ENCODE measurements around the gene ALKBH6.

DNA sequence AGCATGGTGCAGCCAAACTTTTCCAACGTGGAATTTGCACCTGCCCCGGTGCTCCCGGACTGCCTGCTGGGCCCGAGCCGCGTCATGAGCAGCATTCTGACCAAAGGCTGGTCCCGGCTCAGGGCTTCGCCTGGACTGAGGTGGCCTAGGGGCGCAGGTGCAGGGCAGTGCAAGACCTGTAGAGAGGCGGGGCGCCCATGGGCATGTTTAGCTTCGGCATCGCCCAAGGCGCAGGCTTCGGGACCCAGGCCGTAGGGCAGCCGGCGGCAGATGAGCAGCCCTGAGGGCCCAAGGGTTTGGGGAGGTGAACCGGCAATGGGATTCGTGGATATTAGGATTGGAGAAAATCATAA is 54.1 kb downstream of the ALKBH6 start:
- TF ChIP-seq, protein P1, sequence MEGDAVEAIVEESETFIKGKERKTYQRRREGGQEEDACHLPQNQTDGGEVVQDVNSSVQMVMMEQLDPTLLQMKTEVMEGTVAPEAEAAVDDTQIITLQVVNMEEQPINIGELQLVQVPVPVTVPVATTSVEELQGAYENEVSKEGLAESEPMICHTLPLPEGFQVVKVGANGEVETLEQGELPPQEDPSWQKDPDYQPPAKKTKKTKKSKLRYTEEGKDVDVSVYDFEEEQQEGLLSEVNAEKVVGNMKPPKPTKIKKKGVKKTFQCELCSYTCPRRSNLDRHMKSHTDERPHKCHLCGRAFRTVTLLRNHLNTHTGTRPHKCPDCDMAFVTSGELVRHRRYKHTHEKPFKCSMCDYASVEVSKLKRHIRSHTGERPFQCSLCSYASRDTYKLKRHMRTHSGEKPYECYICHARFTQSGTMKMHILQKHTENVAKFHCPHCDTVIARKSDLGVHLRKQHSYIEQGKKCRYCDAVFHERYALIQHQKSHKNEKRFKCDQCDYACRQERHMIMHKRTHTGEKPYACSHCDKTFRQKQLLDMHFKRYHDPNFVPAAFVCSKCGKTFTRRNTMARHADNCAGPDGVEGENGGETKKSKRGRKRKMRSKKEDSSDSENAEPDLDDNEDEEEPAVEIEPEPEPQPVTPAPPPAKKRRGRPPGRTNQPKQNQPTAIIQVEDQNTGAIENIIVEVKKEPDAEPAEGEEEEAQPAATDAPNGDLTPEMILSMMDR (IDR thresholded peaks at IDR 0.05): no peak
- TF ChIP-seq POLR2A (IDR thresholded peaks at IDR 0.05) (no peak), EP300 (IDR thresholded peaks at IDR 0.05) (no peak), POLR2AphosphoS5 (IDR thresholded peaks at IDR 0.05) (no peak)
